Esophagus squamous epithelium (tissue), 5 donors: ENCODE data around the gene SLC39A13. TPM values are rescaled to one million over a fixed set of nuclear protein-coding genes. Genes with fewer than 3 reads are reported as not detected.
A peak's percentile ranks its signal among the peaks of the same experiment; 100 is the strongest.

ENCODE experiments used
- DNase-seq: peaks from one replicate; lab custom pipeline; 2025; lab: John Stamatoyannopoulos, UW
- H3K27ac ChIP-seq, 4 donors: fragments of 200-600 bp; sonication (generic); one replicate each; pipeline ENCODE4 v1.5.1; 2016 to 2019; ENCODE audit warnings: mild to moderate bottlenecking in 1 of 4
- H3K27me3 ChIP-seq, 4 donors: fragments of 200-600 bp; sonication (generic); 1 replicate in 3 of 4; 2 replicates in 1 of 4; pipeline versions ENCODE4 v1.5.1 to v1.6.0; 2017 to 2021; ENCODE audit warnings: antibody characterized with exemption in 1 of 4
- H3K36me3 ChIP-seq, 3 donors: fragments of 200-600 bp; sonication (generic); one replicate each; pipeline ENCODE4 v1.5.1; 2016 to 2019
- H3K4me1 ChIP-seq, 3 donors: fragments of 200-600 bp; sonication (generic); one replicate each; pipeline ENCODE4 v1.5.1; 2017 to 2019
- H3K4me3 ChIP-seq, 4 donors: fragments of 200-600 bp; sonication (generic); 1 replicate in 3 of 4; 2 replicates in 1 of 4; pipeline ENCODE4 v1.5.1; 2016 to 2019; ENCODE audit warnings: mild to moderate bottlenecking in 2 of 4, moderate library complexity in 1 of 4
- H3K9me3 ChIP-seq, 3 donors: fragments of 200-600 bp; sonication (generic); one replicate each; pipeline ENCODE4 v1.5.1; 2016 to 2019
- POLR2A ChIP-seq, 4 donors: fragments of 450-650 bp; IDR thresholded peaks; one replicate each; pipeline ENCODE4 v1.6.1; 2017; ENCODE audit warnings: antibody characterized with exemption in 4 of 4, mild to moderate bottlenecking in 4 of 4, moderate library complexity in 3 of 4
- WGBS, 2 donors: methylation state at CpG; one replicate each; pipeline ENCODE4 v1.1.5; 2018; 5-methylcytosine and 5-hydroxymethylcytosine counted together
- intact Hi-C: fragments of 100-400 bp; cut with DNase I; formaldehyde crosslinking; loops from one replicate; pipeline ENCODE4 v1.15.0; 2022
- total RNA-seq, 4 donors: library from RNA; depleted of rRNA; stranded (reverse); fragments of >200 nt; gene quantifications; one replicate each; pipeline ENCODE4 v1.1.0, GENCODE V29; 2016
- TF ChIP-seq, protein P1 (sequence below), 6 experiments: fragments of 450-650 bp in 4 of 6; fragments of 200-600 bp in 2 of 6; sonication (generic) in 2 of 6; IDR thresholded peaks; one replicate each; pipeline ENCODE4 v1.5.1; 2016 to 2019; ENCODE audit warnings: antibody characterized with exemption in 6 of 6, mild to moderate bottlenecking in 4 of 6, moderate library complexity in 4 of 6
- donor health status: DM: yes; HTN: yes; CAD: no.

Gene SLC39A13
- total RNA-seq, 4 donors from 2014 or later: 10.9 to 44.3 (median 13.8) TPM

DNA sequence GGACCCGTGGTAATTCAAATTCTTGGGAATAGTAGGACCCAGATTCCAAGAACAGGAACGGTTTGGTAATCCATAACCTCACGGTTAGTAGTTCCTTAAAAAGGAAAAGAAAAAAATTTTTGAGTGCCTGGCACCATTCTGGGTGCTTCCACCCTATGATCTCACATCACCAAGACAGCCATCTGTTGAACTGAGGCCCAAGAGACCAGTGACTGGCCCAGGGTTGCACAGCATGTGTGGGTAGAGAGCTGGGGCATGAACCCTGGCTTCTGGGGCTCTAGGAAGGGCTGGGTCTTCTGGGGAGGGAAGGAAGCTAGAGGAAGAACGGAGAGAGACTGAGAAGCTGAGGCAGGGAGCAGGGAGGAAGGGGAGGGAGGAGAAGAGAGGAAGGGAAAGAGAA is 25.3 kb upstream of the SLC39A13 start:
- DNase-seq: no peak
- H3K4me1 ChIP-seq: peaks cover 4 to 7% (median 5%) of the 10 kb centered on the region in 3 donors
- TF ChIP-seq POLR2A (IDR thresholded peaks at IDR 0.05): no peak
- TF ChIP-seq, protein P1, sequence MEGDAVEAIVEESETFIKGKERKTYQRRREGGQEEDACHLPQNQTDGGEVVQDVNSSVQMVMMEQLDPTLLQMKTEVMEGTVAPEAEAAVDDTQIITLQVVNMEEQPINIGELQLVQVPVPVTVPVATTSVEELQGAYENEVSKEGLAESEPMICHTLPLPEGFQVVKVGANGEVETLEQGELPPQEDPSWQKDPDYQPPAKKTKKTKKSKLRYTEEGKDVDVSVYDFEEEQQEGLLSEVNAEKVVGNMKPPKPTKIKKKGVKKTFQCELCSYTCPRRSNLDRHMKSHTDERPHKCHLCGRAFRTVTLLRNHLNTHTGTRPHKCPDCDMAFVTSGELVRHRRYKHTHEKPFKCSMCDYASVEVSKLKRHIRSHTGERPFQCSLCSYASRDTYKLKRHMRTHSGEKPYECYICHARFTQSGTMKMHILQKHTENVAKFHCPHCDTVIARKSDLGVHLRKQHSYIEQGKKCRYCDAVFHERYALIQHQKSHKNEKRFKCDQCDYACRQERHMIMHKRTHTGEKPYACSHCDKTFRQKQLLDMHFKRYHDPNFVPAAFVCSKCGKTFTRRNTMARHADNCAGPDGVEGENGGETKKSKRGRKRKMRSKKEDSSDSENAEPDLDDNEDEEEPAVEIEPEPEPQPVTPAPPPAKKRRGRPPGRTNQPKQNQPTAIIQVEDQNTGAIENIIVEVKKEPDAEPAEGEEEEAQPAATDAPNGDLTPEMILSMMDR (IDR thresholded peaks at IDR 0.05): no peak
- no peak overlapping the region for H3K4me3 ChIP-seq
- intact Hi-C loops: no loop called here
- H3K27me3 ChIP-seq: no peaks in the 10 kb centered on the region
- H3K9me3 ChIP-seq: no peaks in the 10 kb centered on the region
- no peak overlapping the region for H3K27ac ChIP-seq
- H3K36me3 ChIP-seq: no peaks in the 10 kb centered on the region
- 55 to 70% methylated on average over 4 of the region's 4 CpGs for WGBS, 2 donors

DNA sequence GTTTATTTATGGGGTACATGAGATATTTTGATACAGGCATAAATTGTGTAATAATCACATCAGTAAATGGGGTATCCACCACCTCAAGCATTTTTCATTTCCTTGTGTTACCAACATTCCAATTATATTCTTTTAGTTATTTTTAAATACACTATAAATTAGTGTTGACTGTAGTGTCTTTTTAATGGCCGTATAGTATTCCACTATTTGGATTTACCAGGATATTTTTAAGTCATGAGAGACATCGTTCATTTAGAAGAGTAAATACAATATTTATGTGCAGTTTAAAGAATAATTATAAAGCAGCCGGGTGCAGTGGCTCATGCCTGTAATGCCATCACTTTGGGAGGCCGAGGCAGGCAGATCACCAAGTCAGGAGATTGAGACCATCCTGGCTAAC is 23.9 kb upstream of the SLC39A13 start:
- Histone ChIP-seq H3K4me1 (peaks cover 13 to 21% (median 18%) of the 10 kb centered on the region in 3 donors), H3K36me3 (no peaks in the 10 kb centered on the region), H3K9me3 (no peaks in the 10 kb centered on the region), H3K27ac (no peak overlapping the region), H3K27me3 (no peaks in the 10 kb centered on the region), H3K4me3 (no peak overlapping the region)
- intact Hi-C loops: no loop called here
- 91 to 94% methylated on average over 4 of the region's 4 CpGs for WGBS, 2 donors
- DNase-seq: no peak
- TF ChIP-seq, protein P1 (IDR thresholded peaks at IDR 0.05): no peak
- no peak for TF ChIP-seq POLR2A (IDR thresholded peaks at IDR 0.05)

DNA sequence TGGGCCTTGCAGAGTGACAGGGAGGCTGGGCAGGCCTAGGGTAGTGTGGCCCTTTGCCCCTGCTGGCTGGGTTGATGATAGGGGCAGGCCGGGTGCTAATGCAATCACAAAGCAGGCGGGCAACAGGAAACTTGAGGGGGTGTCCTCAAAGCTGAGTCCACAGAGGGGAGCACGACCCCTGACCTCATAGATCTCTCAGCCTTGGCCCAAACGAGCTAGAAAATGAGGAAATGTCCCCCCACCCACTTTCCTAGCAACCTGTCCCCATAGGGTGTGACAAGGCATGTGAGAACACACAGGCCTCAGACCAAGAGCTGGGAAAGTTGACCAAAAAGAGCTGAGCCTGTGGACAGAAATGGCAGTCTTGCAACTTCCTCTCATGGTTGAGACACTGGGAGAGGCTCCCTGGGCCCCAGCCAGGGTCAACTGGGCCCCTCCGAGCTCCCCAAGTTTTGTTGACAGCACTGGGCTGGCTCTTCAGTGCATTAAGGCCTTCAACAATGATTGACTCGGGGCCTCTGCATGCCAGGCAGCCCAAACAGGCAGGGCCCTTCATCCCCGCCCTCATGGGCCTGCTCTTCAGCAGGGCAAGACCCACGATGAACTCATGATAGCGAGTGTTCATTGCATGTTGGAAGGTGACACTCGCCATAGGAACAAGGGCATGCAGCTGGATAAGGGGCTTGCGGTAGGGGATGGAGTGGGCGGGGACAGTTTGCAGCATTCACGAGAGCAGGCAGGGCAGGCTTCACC is 20.3 kb upstream of the SLC39A13 start:
- Histone ChIP-seq H3K27ac (peak overlapping the region; percentile 65 to 82 (median 70)), H3K36me3 (no peaks in the 10 kb centered on the region), H3K4me1 (peaks cover 15 to 44% (median 20%) of the 10 kb centered on the region in 3 donors), H3K9me3 (no peaks in the 10 kb centered on the region), H3K4me3 (no peak overlapping the region), H3K27me3 (no peaks in the 10 kb centered on the region)
- 53 to 54% methylated on average over 6 to 7 of the region's 13 CpGs for WGBS, 2 donors
- intact Hi-C loops: no loop called here
- no peak for TF ChIP-seq POLR2A (IDR thresholded peaks at IDR 0.05)
- TF ChIP-seq, protein P1 (IDR thresholded peaks at IDR 0.05): no peak
- no peak for DNase-seq

DNA sequence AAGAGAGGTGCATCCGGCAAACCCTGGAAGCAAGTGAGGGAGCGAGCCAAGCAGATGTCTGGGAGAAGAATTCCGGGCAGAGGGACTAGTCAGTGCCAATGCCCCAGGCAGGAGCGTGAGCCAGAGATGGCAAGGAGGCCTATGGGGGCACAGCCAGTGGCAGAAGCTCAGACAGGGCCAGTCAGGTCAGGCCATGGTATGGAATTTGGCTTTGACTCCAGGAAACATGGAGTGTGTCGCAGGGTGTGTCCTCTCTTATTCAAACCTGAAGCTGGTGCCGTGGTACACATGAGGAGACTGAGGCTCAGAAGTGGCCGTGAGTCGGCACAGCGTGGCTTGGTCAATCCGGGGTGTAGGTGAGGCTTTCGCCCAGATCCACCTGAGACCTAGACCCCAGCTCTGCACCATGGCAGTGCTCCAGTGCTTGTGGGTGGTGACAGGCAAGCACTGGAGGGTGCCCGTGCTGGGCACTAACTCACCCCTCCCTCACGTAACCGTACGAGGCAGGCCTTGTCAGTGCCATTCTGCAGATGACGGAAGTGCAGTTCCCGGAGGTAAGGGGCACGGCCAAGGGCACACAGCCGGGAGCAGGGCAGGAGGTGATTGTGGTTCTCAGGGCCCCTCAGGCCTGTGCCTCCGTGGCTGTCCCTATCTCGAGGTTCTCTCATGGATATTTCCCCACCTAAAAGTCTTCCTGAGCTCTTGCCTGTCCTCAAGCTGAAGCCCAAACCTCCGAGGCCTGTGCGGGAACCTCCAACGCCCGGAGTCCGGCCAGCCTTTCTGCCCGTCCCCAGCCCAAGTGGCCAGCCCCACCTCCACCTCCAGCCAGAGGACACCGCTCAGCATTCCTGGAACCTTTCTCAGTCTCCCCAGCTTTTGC is 19.5 kb upstream of the SLC39A13 start:
- H3K4me3 ChIP-seq: peak overlapping the region in 1 of 4 donors; percentile 25
- H3K27ac ChIP-seq: peak overlapping the region; percentile 65 to 82 (median 70)
- no peaks in the 10 kb centered on the region for H3K36me3 ChIP-seq
- DNase-seq: no peak
- TF ChIP-seq, protein P1 (IDR thresholded peaks at IDR 0.05): no peak
- TF ChIP-seq POLR2A (IDR thresholded peaks at IDR 0.05): no peak
- H3K4me1 ChIP-seq: peaks cover 16 to 51% (median 20%) of the 10 kb centered on the region in 3 donors
- H3K9me3 ChIP-seq: no peaks in the 10 kb centered on the region
- intact Hi-C loops: no loop called here
- 61 to 63% methylated on average over 19 to 26 of the region's 28 CpGs for WGBS, 2 donors
- no peaks in the 10 kb centered on the region for H3K27me3 ChIP-seq
